Activated CD8-positive, alpha-beta memory T cell treated with anti-CD3 and anti-CD28 coated beads for 24 hours (primary cell): ENCODE data around the gene EIF3M.
A peak's percentile ranks its signal among the peaks of the same experiment; 100 is the strongest.

Experiments used
- DNase-seq: peaks from one replicate; pipeline ENCODE4 v3.0.0-alpha.2; 2020

EIF3M gene

GRCh38 chr11:32583459-32584271 is at the start of gene EIF3M:
EIF3M (plus strand) TSS chr11:32583831; CDS start chr11:32583888, 57 bp downstream.
- DNase-seq = peak; percentile 97

- no peak for DNase-seq
Measured at GRCh38 chr11:32538804-32539203, 44.8 kb upstream of the EIF3M start.

- no peak for DNase-seq
Measured at GRCh38 chr11:32549611-32550187, 33.9 kb upstream of the EIF3M start.

GRCh38 chr11:32550207-32550606 is 33.4 kb upstream of the EIF3M start:
- no peak for DNase-seq

GRCh38 chr11:32555091-32555490 is 28.5 kb upstream of the EIF3M start:
- no peak for DNase-seq

GRCh38 chr11:32555895-32556294 is 27.7 kb upstream of the EIF3M start:
- no peak for DNase-seq

GRCh38 chr11:32561835-32562234 is 21.8 kb upstream of the EIF3M start:
- DNase-seq = no peak

- no peak for DNase-seq
Measured at GRCh38 chr11:32562839-32563599, 20.6 kb upstream of the EIF3M start.

- no peak for DNase-seq
Measured at GRCh38 chr11:32563600-32563959, 20.1 kb upstream of the EIF3M start.

- no peak for DNase-seq
Measured at GRCh38 chr11:32566517-32566916, 17.1 kb upstream of the EIF3M start.

GRCh38 chr11:32567154-32567553 is 16.5 kb upstream of the EIF3M start:
- no peak for DNase-seq

- no peak for DNase-seq
Measured at GRCh38 chr11:32569313-32569881, 14.2 kb upstream of the EIF3M start.

- no peak for DNase-seq
Measured at GRCh38 chr11:32571039-32571438, 12.6 kb upstream of the EIF3M start.

- DNase-seq = no peak
Measured at GRCh38 chr11:32573228-32573627, 10.4 kb upstream of the EIF3M start.

GRCh38 chr11:32574421-32574820 is 9.2 kb upstream of the EIF3M start:
- DNase-seq = no peak

- no peak for DNase-seq
Measured at GRCh38 chr11:32575070-32575469, 8.6 kb upstream of the EIF3M start.

- DNase-seq = no peak
Measured at GRCh38 chr11:32576456-32576855, 7.2 kb upstream of the EIF3M start.

- no peak for DNase-seq
Measured at GRCh38 chr11:32580967-32581366, 2.7 kb upstream of the EIF3M start.

- no peak for DNase-seq
Measured at GRCh38 chr11:32581556-32581955, 2.1 kb upstream of the EIF3M start.

- DNase-seq = no peak
Measured at GRCh38 chr11:32584921-32585320, 1.3 kb downstream of the EIF3M start.

GRCh38 chr11:32586576-32587190 is 3.1 kb downstream of the EIF3M start:
- DNase-seq = no peak

- DNase-seq = no peak
Measured at GRCh38 chr11:32594272-32594671, 10.6 kb downstream of the EIF3M start.

GRCh38 chr11:32596114-32596513 is 12.5 kb downstream of the EIF3M start:
- DNase-seq = peak; percentile 68
